HG03439 (cell line): ENCODE data around the gene USP24.
"Not testable (repeated sequence)": the region's sequence is repeated elsewhere in the genome, so short reads cannot be mapped to it uniquely, and the experiment has no call there.

Experiments
- ATAC-seq: cut with Tn5 transposase; IDR thresholded peaks from one replicate; pipeline ENCODE4 v1.9.1; 2021; ENCODE audit warnings: mild to moderate bottlenecking, moderate library complexity; ENCODE audit not compliant: unreplicated experiment

The USP24 gene

DNA sequence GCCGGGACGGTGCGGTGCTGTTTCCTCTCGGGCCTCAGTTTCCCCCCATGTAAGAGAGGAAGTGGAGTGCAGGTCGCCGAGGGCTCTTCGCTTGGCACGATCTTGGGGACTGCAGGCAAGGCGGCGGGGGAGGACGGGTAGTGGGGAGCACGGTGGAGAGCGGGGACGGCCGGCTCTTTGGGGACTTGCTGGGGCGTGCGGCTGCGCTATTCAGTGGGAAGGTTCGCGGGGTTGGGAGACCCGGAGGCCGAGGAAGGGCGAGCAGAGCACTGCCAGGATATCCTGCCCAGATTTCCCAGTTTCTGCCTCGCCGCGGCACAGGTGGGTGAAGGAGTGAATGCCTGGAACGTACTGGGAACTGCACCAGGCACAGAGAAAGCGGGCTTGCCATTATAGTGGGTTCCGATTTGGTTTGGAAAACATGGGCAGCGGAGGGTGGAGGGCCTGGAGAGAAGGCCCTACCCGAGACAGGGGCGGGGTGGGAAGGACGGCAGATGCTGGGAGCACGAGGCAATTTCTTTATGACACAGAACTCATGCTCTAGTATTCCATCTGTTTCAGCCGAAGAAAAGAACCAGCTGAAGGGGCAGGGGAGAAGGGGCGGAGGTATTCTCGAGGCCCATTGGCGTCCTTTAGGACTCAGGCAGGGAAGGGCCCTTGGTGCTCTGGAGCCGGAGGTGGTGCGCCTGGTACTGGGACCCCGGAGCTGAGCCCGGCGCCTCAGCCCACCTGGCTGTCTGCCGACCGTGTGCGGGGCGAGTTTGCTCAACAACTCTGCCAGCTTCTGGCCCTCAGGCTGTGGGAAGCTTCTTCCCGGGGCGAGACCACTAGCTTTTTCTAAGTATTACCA, 174.9 kb downstream of the USP24 start:
- no peak for ATAC-seq

DNA sequence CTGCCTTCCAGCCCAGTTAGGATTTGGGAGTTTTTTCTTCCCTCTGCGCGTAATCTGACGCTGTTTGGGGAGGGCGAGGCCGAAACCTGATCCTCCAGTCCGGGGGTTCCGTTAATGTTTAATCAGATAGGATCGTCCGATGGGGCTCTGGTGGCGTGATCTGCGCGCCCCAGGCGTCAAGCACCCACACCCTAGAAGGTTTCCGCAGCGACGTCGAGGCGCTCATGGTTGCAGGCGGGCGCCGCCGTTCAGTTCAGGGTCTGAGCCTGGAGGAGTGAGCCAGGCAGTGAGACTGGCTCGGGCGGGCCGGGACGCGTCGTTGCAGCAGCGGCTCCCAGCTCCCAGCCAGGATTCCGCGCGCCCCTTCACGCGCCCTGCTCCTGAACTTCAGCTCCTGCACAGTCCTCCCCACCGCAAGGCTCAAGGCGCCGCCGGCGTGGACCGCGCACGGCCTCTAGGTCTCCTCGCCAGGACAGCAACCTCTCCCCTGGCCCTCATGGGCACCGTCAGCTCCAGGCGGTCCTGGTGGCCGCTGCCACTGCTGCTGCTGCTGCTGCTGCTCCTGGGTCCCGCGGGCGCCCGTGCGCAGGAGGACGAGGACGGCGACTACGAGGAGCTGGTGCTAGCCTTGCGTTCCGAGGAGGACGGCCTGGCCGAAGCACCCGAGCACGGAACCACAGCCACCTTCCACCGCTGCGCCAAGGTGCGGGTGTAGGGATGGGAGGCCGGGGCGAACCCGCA, 175.7 kb downstream of the USP24 start, which contains the start of gene PCSK9:
TSS of gene PCSK9 (plus strand) at position 207 of the 741 bp plus-strand sequence. CDS start at position 497, 290 bp downstream.
- ATAC-seq = no peak

DNA sequence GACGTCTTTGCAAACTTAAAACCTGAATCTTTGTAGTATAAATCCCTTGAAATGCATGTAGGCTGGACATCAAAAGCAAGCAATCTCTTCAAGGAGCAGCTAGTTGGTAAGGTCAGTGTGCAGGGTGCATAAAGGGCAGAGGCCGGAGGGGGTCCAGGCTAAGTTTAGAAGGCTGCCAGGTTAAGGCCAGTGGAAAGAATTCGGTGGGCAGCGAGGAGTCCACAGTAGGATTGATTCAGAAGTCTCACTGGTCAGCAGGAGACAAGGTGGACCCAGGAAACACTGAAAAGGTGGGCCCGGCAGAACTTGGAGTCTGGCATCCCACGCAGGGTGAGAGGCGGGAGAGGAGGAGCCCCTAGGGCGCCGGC, 176.2 kb downstream of the USP24 start:
- ATAC-seq = no peak

DNA sequence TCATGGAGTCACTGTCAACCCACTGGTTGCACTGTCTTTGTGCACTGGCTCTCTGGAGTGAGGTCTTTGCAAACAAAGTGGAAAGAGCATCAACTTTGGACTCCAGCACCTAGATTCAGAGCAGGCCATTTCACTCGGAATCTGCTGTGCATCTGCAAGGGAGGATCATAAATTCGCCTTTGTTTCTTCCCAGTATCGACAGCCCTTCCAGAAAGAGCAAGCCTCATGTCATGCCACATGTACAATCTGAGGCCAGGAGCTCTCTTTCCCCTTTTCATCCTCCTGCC, 176.7 kb downstream of the USP24 start:
- no peak for ATAC-seq

DNA sequence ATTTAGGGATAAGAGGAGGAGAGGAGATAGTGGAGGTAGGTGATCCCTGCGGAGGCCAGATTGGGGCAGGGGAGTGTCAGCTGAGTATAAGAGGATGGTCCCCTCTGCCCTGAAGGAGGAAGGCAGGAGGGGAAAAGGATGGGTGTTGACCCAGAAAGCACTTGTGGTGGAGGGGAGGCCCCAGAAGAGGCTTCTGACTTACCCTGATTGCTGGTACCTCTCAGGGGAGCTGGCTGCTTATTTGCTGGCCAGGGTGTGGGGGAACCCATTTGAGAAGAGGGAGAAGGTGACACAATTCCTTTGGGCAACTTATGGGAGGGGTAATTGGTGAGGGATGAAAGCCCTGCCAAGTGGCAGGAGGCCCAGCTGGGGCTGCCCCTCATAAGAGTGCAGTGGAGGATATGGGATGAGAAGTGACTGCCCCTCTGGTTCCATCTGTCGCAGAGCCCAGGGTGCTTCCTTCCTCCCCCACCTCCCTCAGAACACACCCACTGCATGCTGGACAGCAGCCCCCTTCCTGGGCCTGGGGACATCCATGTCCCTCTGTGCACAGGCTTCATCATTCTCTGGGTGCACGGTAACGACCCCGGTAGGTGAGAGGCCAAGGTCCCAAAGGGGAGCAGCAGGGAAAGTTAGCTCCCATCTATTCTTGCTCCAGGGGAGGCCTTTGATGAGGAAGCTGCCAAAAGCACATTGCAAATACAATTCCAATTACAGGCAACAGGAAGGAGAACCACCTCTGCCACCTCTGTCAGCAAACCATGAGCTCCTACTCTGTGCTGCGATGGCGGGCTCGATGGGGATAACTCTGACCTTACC, 177.2 kb downstream of the USP24 start:
- no peak for ATAC-seq

DNA sequence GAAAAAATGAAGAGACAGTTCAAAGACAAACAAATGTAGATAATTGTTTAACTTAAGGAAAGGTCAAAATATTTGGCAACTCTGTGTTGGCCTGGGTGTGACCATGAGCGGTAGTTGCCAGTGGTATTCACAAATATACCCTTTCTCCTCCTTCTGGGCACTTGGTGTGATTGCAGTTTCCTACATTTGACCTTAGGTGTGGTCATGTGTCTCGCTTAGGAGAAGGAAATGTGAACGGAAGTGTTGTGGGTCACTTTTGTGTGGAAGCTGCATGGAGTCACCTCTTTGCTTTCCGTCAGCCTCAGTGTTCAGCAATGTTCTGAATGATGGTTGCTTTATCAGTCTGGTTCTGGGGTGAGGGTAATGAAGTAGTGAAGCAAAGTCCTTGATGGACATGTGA, 179.3 kb downstream of the USP24 start:
- ATAC-seq = no peak

DNA sequence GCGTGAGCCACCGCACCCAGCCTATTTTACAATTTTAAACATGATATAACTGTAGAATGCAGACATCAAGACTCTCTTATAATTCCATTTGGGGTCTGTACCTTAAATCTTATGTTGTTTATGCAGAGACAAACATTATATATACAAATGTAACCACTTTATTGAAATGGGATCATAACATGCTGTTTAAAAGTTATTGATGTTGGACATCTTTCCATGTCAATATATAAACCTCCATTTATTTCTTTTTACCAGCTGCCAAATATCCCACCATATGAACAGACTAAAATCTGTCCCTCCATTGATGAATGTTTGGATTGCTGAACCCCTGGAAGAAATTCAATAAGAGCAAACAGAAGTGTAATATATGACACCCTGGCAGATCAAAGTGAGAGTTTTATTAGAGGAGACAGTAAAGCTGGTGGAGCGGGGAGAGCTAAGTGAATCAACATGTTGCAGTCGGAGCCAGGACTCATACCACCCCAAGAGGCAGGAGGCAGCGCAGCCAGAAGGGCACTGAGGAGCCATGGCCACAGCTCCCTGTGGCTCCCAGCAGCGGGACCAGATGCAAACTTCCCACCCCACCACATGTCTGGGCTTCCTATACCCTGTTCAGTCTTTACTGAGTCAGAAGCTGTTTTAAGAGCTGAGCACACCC, 180.6 kb downstream of the USP24 start:
- no peak for ATAC-seq

DNA sequence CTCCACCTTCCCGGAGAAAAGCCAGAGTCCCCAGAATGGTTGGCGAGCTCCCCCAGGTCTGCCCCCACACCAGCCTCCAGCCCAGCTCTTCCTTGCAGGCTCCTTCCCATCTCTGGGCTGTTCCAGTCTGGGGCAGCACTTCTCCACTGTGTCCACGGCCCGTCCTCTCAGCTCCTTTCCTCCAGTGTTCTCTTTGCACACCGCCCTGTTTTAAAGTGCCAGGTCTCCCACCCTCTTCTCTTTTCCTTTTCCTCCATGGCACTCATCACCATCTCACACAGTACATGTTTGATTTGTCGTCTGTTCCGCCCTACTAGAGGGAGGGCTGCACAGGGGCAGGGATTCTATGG, 181.9 kb downstream of the USP24 start:
- ATAC-seq = no peak

DNA sequence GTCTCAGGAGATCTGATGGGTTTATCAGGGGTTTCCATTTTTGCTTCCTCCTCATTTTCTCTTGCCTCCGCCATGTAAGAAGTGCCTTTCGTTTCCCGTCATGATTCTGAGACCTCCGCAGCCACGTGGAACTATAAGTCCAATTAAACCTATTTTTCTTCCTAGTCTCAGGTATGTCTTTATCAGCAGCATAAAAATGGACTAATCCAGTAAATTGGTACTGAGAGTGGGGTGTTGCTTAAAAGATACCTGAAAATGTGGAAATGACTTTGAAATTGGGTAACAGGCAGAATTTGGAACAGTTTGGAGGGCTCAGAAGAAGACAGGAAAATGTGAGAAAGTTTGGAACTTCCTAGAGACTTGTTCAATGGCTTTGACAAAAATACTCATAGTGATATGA, 184.1 kb downstream of the USP24 start:
- ATAC-seq = not testable (repeated sequence)

DNA sequence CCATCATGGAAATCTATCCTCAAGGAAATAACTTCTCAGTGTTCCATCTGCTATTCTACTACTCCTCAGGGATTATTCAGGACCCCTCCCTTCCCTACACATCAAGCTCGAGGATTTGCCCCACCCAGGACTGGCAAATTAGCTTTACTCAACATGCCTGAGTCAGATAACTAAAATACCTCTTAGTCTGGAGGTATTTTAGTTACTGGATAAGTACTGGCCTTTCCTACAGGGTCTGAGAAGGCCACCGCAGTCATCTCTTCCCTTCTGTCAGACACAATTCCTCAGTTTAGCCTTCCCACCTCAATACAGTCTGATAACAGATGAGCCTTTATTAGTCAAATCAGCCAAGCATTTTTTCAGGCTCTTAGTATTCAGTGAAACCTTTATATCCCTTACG, 188.5 kb downstream of the USP24 start:
- ATAC-seq = not testable (repeated sequence)

DNA sequence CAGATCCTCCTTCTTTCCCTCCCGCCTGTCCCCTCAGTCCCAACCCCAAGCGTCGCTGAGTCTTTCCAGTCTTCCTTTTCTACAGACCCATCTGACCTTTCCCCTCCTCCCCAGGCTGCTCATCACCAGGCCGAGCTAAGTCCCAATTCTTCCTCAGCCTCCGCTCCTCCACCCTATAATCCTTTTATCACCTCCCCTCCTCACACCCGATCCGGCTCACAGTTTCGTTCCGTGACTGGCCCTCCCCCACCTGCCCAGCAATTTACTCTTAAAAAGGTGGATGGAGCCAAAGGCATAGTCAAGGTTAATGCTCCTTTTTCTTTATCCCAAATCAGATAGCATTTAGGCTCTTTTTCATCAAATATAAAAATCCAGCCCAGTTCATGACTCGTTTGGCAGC, 191.0 kb downstream of the USP24 start:
- ATAC-seq = not testable (repeated sequence)

DNA sequence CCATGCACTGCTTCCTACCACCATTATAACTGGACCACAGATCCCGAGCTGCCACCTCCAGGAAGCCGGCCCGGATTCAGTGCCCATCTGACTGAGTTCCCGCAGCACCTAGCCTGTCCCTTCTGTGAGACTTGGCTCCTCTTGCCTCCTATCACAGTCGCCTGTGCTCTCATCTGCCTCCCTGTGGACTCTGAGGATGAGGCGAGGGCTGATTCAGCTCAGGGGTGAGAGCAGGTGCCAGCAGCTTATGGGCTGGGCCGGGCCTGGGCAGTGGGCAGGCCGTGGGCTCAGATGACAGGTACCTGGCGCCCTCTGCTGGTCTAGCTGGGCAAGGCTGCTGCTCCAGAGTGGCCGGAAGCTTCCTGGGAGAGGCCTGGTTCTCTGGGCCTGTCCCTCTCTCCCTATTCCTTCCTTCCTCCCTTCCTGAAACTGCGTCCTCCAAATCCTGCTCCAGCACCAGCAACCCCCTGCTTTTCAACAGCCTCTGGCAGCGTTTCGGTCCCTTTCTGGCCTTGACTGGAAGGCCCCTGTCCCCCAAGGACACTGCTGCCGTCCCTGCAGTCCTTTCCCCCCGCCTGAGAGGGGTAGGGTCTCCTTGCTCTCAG, 193.1 kb downstream of the USP24 start:
- ATAC-seq = peak; percentile 85

DNA sequence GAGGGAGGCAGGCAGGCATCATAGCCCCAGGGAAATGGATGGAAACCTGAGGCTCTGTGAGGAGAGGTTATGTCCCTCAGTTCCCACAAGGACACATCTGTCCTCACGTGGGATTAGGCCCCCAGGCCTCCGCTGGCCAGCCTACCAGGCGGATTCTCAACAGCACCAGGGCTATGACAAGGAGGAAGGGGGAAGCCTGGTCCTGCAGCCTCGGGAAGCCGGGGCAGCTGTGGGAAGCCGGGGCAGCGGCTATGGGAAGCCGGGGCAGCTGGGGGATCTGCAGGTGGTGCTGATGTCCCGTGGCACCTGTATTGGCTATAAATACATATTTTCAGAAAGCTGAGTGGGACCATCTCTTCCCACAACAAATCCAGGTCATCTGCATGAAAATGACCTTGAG, 196.8 kb downstream of the USP24 start:
- no peak for ATAC-seq
